ENCODE results near the gene DUX4. TPM values are rescaled to one million over a fixed set of nuclear protein-coding genes. Genes with fewer than 3 reads are reported as not detected.
"Not testable (repeated sequence)": the region's sequence is repeated elsewhere in the genome, so short reads cannot be mapped to it uniquely, and the experiment has no call there.

DUX4 gene
- not detected in 2 replicates for total RNA-seq

DNA sequence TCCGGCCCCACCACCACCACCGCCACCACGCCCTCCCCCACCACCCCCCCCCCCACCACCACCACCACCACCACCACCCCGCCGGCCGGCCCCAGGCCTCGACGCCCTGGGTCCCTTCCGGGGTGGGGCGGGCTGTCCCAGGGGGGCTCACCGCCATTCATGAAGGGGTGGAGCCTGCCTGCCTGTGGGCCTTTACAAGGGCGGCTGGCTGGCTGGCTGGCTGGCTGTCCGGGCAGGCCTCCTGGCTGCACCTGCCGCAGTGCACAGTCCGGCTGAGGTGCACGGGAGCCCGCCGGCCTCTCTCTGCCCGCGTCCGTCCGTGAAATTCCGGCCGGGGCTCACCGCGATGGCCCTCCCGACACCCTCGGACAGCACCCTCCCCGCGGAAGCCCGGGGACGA, at the start of gene DUX4:
Gene DUX4, plus strand, starts transcription at position 347 of the 400 bp plus-strand sequence. Its CDS starts 0 bp downstream, at position 347.
- DNase-seq (ENCODE audit: low read depth in 2 of 2): not testable (repeated sequence)

DNA sequence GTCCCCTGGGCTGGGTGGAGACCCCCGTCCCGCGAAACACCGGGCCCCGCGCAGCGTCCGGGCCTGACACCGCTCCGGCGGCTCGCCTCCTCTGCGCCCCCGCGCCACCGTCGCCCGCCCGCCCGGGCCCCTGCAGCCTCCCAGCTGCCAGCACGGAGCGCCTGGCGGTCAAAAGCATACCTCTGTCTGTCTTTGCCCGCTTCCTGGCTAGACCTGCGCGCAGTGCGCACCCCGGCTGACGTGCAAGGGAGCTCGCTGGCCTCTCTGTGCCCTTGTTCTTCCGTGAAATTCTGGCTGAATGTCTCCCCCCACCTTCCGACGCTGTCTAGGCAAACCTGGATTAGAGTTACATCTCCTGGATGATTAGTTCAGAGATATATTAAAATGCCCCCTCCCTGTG, 1.9 kb downstream of the DUX4 start:
- not testable (repeated sequence) for DNase-seq (ENCODE audit: low read depth in 2 of 2)

DNA sequence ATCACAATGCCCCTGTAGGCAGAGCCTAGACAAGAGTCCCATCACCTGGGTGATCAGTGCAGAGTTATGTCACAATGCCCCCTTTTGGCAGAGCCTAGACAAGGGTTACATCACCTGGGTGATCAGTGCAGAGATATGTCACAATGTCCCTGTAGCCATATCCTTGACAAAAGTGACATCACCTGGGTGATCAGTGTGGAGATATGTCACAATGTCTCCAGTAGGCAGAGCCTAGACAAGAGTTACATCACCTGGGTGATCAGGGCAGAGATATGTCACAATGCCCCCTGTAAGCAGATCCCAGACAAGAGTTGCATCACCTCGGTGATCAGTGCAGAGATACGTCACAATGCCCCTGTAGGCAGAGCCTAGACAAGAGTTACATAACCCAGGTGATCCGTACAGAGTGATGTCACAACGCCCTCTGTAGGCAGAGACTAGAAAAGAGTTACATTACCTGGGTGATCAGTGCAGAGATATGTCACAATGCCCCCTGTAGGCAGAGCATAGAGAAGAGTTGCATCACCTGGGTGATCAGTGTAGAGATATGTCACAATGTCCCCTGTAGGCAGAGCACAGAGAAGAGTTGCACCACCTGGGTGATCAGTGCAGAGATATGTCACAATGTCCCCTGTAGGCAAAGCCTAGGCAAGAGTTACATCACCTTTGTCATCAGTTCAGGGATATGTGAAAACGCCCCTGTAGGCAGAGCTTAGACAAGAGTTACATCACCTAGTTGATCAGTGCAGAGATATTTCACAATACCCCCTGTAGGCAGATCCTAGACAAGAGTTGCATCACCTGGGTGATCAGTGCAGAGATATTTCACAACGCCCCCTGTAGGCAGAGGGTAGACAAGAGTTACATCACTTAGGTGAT, 4.4 kb downstream of the DUX4 start:
- not testable (repeated sequence) for DNase-seq (ENCODE audit: low read depth in 2 of 2)

DNA sequence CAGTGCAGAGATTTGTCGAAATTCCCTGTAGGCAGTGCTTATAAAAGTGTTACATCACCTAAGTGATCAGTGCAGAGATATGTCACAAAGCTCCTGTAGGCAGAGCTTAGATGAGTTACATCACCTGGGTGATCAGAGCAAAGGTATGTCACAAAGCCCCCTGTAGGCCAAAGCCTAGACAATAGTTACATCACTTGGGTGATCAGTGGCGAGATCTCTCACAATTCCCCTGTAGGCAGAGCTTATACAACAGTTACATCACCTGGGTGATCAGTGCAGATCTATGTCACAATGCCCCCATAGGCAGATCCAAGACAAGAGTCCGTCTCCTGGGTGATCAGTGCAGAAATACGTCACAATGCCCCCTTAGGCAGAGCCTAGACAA, 5.0 kb downstream of the DUX4 start:
- DNase-seq (ENCODE audit: low read depth in 2 of 2): not testable (repeated sequence)

DNA sequence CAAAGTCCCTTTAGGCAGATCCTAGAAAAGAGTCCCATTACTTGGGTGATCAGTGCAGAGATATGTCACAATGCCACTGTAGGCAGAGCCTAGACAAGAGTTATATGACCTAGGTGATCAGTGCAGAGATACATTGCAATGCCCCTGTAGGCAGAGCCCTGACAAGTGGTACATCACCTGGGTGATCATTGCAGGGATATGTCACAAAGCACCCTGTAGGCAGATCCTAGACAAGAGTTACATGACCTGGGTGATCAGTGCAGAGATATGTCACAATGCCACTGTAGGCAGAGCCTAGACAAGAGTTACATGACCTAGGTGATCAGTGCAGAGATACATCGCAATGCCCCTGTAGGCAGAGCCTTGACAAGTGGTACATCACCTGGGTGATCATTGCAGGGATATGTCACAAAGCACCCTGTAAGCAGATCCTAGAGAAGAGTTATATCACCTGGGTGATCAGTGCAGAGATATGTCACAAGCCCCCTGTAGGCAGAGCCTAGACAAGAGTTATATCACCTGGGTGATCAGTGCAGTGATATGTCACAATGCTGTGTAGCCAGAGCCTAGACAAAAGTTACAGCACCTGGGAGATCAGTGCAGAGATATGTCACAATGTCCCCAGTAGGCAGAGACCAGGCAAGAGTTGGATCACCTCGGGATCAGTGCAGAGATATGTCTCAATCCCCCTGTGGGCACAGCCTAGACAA, 5.6 kb downstream of the DUX4 start:
- DNase-seq (ENCODE audit: low read depth in 2 of 2): not testable (repeated sequence)

DNA sequence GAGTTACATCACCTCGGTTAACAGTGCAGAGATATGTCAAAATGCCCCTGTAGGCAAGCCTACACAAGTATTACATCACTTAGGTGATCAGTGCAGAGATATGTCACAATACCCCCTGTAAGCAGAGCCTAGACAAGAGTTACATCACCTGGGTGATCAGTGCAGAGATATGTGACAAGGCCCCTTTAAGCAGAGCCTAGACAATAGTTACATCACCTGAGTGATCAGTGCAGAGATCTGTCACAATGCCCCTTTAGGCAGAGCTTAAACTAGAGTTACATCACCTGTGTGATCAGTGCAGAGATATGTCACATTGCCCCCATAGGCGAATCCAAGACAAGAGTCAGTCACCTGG, 6.1 kb downstream of the DUX4 start:
- DNase-seq (ENCODE audit: low read depth in 2 of 2): not testable (repeated sequence)

DNA sequence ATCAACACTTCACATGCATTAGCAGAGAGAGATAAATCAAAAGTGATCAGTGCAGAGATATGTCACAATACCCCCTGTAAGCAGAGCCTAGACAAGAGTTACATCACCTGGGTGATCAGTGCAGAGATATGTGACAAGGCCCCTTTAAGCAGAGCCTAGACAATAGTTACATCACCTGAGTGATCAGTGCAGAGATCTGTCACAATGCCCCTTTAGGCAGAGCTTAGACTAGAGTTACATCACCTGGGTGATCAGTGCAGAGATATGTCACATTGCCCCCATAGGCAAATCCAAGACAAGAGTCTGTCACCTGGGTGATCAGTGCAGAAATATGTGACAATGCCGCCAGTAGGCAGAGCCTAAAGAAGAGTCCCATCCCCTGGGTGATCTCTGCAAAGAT, 7.4 kb downstream of the DUX4 start:
- not testable (repeated sequence) for DNase-seq (ENCODE audit: low read depth in 2 of 2)

DNA sequence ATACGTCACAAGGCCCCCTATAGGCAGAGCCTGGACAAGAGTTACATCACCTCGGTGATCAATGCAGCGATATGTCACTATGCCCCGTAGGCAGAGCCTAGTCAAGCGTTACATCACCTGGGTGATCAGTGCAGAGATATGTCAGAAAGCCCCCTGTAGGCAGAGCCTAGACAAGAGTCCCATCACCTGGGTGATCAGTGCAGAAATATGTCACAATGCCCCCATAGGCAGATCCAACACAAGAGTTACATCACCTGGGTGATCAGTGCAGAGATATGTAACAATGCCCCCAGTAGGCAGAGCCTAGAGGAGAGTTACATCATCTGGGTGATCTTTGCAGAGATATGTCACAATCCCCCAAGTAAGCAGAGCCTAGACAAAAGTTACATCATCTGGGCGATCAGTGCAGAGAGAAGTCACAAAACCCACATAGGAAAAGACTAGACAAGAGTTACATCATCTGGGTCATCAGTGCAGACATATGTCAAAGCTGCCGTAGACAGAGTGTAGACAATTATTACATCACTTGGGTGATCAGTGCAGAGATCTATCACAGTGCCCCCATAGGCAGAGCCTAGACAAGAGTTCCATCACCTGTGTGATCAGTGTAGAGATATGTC, 8.0 kb downstream of the DUX4 start:
- not testable (repeated sequence) for DNase-seq (ENCODE audit: low read depth in 2 of 2)

DNA sequence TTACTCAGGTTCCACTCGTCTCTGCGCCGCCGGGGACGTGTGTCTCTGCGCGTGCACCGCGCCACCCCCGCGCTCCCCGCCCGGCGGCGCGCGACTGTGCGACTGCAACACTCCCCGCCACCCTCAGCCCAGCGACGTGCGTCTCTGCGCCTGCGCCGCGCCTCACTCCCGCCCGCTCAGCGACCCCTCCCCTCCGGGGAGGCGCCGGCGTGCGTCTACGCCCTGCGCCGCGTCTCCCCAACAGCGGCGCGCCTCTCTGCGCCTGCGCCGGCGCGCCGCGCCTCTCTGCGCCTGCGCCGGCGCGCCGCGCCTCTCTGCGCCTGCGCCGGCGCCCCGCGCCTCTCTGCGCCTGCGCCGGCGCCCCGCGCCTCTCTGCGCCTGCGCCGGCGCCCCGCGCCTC, 29.9 kb downstream of the DUX4 start:
- not testable (repeated sequence) for DNase-seq (ENCODE audit: low read depth in 2 of 2)

Other genes with a start within 250 kb of the DUX4 start
- gene FRG1, start 232.9 kb upstream of the DUX4 start, total RNA-seq: 21.8 and 24.0 TPM in 2 replicates
- not detected in 2 replicates for gene FRG2, start 146.5 kb upstream of the DUX4 start, total RNA-seq
- gene DBET, start 109.3 kb upstream of the DUX4 start, total RNA-seq: not detected in 2 replicates